HepG2 (cell line): ENCODE data around the gene GTF2I. TPM values are rescaled to one million over a fixed set of nuclear protein-coding genes. Genes with fewer than 3 reads are reported as not detected.
A peak's percentile ranks its signal among the peaks of the same experiment; 100 is the strongest.

Experiments used
- HNF4A ChIP-seq: sonication (generic); formaldehyde crosslinking; IDR thresholded peaks from 2 replicates; pipeline ENCODE4 v1.4.0; 2020; ENCODE audit warnings: missing genetic modification reagents
- MAFK ChIP-seq, 2 experiments: IDR thresholded peaks in 1 of 2; conservative IDR thresholded peaks in 1 of 2; 2 replicates each; pipeline ENCODE4 v1.6.1; 2011; ENCODE audit warnings: improper control_type of control experiment in 2 of 2, low read length in 2 of 2
- MEF2D ChIP-seq: sonication (generic); formaldehyde crosslinking; IDR thresholded peaks from 2 replicates; pipeline ENCODE4 v1.5.1; 2020; ENCODE audit warnings: mild to moderate bottlenecking, missing genetic modification reagents
- NCOA2 ChIP-seq: sonication (generic); formaldehyde crosslinking; IDR thresholded peaks from 2 replicates; pipeline ENCODE4 v1.8.0; 2022; ENCODE audit warnings: inconsistent platforms
- NR2C2 ChIP-seq: sonication (generic); formaldehyde crosslinking; IDR thresholded peaks from 2 replicates; pipeline ENCODE4 v1.4.0; 2020; ENCODE audit warnings: missing genetic modification reagents, mild to moderate bottlenecking, moderate library complexity, borderline replicate concordance
- ONECUT2 ChIP-seq: sonication (generic); formaldehyde crosslinking; IDR thresholded peaks from 2 replicates; pipeline ENCODE4 v1.4.0; 2020; ENCODE audit warnings: missing genetic modification reagents
- TARDBP ChIP-seq: sonication (generic); formaldehyde crosslinking; IDR thresholded peaks from 2 replicates; pipeline ENCODE4 v1.8.0; 2022; ENCODE audit warnings: mild to moderate bottlenecking, missing genetic modification reagents
- ZMYM4 ChIP-seq: sonication (generic); formaldehyde crosslinking; IDR thresholded peaks from 2 replicates; pipeline ENCODE4 v1.8.1; 2023; ENCODE audit warnings: mild to moderate bottlenecking, missing genetic modification reagents
- ZNF460 ChIP-seq: sonication (generic); formaldehyde crosslinking; IDR thresholded peaks from 2 replicates; pipeline ENCODE4 v1.5.1; 2020; ENCODE audit warnings: missing genetic modification reagents, mild to moderate bottlenecking, borderline replicate concordance
- ZNF530 ChIP-seq: sonication (generic); formaldehyde crosslinking; IDR thresholded peaks from 2 replicates; pipeline ENCODE4 v1.5.0; 2020; ENCODE audit warnings: low read depth, mild to moderate bottlenecking, missing genetic modification reagents
- polyA plus RNA-seq, 8 experiments: library from polyadenylated mRNA; depleted of rRNA in 3 of 8; stranded (reverse) in 7 of 8; unstranded in 1 of 8; fragments of >200 nt; fragmentation: Illumina TruSeq in 4 of 8; extraction: Trizol in 4 of 8; gene quantifications; 2 replicates each; pipeline versions ENCODE4 v1.2.1 to v1.2.3, GENCODE V29; 2011 to 2016; ENCODE audit warnings: low read depth in 4 of 8, missing spikeins in 1 of 8, mixed read lengths in 1 of 8; ENCODE audit not compliant: insufficient read depth in 1 of 8
- total RNA-seq, 5 experiments: library from RNA; depleted of rRNA; stranded (reverse); fragments of >200 nt; fragmentation: Illumina TruSeq; extraction: Trizol; gene quantifications; 2 replicates each; pipeline ENCODE4 v1.2.3, GENCODE V29; 2016; ENCODE audit warnings: low read depth in 1 of 5
- TF ChIP-seq, protein P1 (sequence below): sonication (generic); formaldehyde crosslinking; IDR thresholded peaks from 2 replicates; pipeline ENCODE4; 2020; ENCODE audit warnings: missing genetic modification reagents, mild to moderate bottlenecking, borderline replicate concordance
- TF ChIP-seq, protein P2 (sequence below): sonication (generic); formaldehyde crosslinking; conservative IDR thresholded peaks from 2 replicates; pipeline ENCODE4 v1.4.0; 2020; ENCODE audit warnings: mild to moderate bottlenecking, missing genetic modification reagents, moderate library complexity
- TF ChIP-seq, protein P3 (sequence below): sonication (generic); formaldehyde crosslinking; IDR thresholded peaks from 2 replicates; pipeline ENCODE4 v1.5.0; 2020; ENCODE audit warnings: mild to moderate bottlenecking, missing genetic modification reagents, moderate library complexity
- TF ChIP-seq, protein P4 (sequence below): IDR thresholded peaks from 2 replicates; pipeline ENCODE4 v1.6.1; 2016; ENCODE audit warnings: control low read depth
- TF ChIP-seq, protein P5 (sequence below): sonication (generic); formaldehyde crosslinking; IDR thresholded peaks from 2 replicates; pipeline ENCODE4 v1.5.1; 2020; ENCODE audit warnings: mild to moderate bottlenecking, missing genetic modification reagents

Gene GTF2I
- total and polyA plus RNA-seq, 2 of the 13 experiments (the other 11 are each of a cell fraction or from before 2014, with no cell fraction given), result 74.6 to 125 TPM

DNA sequence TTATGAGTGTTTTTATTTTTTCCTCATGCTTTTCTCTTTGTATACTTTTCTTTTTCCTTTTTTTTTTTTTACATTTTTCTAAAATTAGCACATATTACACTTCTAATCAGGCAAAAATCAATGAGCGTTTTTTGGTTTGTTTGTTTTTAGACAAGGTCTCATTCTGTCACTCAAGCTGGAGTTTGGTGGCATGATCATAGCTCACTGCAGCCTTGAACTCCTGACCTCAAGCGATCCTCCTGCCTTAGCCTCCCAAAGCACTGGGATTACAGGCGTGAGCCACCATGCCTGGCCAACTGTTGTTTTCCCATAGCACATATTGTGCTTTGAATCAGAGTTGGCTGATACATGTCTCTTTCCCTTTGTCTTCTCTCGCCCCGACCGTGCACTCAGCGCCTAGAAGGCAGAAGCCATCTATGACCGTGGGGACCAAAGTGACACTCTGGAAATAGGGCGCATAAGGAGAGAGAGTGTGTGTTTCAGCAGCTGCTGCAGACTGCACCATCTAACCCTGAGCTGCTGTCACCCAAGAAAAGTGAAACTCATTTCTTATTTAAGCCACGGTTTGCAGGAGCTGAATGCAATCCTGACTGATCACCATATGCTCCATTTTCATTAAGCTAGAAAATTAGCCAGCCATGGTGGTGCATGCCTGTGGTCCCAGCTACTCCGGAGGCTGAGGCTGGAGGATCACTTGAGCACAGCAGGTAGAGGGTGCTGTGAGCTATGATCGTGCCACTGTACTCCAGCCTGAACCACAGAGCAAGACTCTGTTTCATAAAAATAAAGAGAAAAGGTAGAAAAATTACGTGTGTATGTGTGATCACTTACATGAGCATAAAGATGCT, 41.4 kb upstream of the GTF2I start (continued):
- TF ChIP-seq HNF4A (CRISPR knock-in tag) (peak; percentile 42), ZNF530 (CRISPR knock-in tag) (no peak), ONECUT2 (CRISPR knock-in tag) (peak; percentile 52; the same call in 1 of the 2 replicates), NCOA2 (peak; percentile 49; the same call in 1 of the 2 replicates), ZMYM4 (CRISPR knock-in tag) (0 out of 2 replicates have a peak, but pooled peaks have one; percentile 50), MAFK (conservative IDR thresholded peaks at IDR 0.05 in 1 of 2, IDR thresholded peaks at IDR 0.05 in 1 of 2; ENCODE audit: low read length in 2 of 2) (no peak), TARDBP (0 out of 2 replicates have a peak, but pooled peaks have one; percentile 31), NR2C2 (CRISPR knock-in tag) (peak; percentile 46; the same call in 1 of the 2 replicates), MEF2D (CRISPR knock-in tag) (peak; percentile 69; the same call in 1 of the 2 replicates), ZNF460 (CRISPR knock-in tag) (peak; percentile 95)
- TF ChIP-seq, protein P1, sequence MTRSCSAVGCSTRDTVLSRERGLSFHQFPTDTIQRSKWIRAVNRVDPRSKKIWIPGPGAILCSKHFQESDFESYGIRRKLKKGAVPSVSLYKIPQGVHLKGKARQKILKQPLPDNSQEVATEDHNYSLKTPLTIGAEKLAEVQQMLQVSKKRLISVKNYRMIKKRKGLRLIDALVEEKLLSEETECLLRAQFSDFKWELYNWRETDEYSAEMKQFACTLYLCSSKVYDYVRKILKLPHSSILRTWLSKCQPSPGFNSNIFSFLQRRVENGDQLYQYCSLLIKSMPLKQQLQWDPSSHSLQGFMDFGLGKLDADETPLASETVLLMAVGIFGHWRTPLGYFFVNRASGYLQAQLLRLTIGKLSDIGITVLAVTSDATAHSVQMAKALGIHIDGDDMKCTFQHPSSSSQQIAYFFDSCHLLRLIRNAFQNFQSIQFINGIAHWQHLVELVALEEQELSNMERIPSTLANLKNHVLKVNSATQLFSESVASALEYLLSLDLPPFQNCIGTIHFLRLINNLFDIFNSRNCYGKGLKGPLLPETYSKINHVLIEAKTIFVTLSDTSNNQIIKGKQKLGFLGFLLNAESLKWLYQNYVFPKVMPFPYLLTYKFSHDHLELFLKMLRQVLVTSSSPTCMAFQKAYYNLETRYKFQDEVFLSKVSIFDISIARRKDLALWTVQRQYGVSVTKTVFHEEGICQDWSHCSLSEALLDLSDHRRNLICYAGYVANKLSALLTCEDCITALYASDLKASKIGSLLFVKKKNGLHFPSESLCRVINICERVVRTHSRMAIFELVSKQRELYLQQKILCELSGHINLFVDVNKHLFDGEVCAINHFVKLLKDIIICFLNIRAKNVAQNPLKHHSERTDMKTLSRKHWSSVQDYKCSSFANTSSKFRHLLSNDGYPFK (CRISPR knock-in tag), result no peak
- TF ChIP-seq, protein P2, sequence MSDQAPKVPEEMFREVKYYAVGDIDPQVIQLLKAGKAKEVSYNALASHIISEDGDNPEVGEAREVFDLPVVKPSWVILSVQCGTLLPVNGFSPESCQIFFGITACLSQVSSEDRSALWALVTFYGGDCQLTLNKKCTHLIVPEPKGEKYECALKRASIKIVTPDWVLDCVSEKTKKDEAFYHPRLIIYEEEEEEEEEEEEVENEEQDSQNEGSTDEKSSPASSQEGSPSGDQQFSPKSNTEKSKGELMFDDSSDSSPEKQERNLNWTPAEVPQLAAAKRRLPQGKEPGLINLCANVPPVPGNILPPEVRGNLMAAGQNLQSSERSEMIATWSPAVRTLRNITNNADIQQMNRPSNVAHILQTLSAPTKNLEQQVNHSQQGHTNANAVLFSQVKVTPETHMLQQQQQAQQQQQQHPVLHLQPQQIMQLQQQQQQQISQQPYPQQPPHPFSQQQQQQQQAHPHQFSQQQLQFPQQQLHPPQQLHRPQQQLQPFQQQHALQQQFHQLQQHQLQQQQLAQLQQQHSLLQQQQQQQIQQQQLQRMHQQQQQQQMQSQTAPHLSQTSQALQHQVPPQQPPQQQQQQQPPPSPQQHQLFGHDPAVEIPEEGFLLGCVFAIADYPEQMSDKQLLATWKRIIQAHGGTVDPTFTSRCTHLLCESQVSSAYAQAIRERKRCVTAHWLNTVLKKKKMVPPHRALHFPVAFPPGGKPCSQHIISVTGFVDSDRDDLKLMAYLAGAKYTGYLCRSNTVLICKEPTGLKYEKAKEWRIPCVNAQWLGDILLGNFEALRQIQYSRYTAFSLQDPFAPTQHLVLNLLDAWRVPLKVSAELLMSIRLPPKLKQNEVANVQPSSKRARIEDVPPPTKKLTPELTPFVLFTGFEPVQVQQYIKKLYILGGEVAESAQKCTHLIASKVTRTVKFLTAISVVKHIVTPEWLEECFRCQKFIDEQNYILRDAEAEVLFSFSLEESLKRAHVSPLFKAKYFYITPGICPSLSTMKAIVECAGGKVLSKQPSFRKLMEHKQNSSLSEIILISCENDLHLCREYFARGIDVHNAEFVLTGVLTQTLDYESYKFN (CRISPR knock-in tag), result no peak; the same call in 1 of the 2 replicates
- TF ChIP-seq, protein P3, sequence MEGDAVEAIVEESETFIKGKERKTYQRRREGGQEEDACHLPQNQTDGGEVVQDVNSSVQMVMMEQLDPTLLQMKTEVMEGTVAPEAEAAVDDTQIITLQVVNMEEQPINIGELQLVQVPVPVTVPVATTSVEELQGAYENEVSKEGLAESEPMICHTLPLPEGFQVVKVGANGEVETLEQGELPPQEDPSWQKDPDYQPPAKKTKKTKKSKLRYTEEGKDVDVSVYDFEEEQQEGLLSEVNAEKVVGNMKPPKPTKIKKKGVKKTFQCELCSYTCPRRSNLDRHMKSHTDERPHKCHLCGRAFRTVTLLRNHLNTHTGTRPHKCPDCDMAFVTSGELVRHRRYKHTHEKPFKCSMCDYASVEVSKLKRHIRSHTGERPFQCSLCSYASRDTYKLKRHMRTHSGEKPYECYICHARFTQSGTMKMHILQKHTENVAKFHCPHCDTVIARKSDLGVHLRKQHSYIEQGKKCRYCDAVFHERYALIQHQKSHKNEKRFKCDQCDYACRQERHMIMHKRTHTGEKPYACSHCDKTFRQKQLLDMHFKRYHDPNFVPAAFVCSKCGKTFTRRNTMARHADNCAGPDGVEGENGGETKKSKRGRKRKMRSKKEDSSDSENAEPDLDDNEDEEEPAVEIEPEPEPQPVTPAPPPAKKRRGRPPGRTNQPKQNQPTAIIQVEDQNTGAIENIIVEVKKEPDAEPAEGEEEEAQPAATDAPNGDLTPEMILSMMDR (CRISPR knock-in tag), result peak; percentile 33
- TF ChIP-seq, protein P4, sequence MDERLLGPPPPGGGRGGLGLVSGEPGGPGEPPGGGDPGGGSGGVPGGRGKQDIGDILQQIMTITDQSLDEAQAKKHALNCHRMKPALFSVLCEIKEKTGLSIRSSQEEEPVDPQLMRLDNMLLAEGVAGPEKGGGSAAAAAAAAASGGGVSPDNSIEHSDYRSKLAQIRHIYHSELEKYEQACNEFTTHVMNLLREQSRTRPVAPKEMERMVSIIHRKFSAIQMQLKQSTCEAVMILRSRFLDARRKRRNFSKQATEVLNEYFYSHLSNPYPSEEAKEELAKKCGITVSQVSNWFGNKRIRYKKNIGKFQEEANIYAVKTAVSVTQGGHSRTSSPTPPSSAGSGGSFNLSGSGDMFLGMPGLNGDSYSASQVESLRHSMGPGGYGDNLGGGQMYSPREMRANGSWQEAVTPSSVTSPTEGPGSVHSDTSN (CRISPR knock-in tag), result peak; percentile 66
- TF ChIP-seq, protein P5, sequence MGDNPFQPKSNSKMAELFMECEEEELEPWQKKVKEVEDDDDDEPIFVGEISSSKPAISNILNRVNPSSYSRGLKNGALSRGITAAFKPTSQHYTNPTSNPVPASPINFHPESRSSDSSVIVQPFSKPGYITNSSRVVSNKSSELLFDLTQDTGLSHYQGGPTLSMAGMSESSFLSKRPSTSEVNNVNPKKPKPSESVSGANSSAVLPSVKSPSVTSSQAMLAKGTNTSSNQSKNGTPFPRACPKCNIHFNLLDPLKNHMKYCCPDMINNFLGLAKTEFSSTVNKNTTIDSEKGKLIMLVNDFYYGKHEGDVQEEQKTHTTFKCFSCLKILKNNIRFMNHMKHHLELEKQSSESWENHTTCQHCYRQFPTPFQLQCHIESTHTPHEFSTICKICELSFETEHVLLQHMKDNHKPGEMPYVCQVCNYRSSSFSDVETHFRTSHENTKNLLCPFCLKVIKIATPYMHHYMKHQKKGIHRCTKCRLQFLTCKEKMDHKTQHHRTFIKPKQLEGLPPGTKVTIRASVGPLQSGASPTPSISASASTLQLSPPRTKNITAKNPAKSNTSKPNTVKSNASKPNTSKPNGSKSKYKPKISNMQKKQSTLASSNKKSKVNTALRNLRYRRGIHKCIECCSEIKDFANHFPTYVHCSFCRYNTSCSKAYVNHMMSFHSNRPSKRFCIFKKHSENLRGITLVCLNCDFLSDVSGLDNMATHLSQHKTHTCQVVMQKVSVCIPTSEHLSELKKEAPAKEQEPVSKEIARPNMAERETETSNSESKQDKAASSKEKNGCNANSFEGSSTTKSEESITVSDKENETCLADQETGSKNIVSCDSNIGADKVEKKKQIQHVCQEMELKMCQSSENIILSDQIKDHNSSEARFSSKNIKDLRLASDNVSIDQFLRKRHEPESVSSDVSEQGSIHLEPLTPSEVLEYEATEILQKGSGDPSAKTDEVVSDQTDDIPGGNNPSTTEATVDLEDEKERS (CRISPR knock-in tag), result peak; percentile 80; the same call in 1 of the 2 replicates
